Pancreas (tissue), 10 donors: ENCODE measurements around the gene FAM124A. TPM values are rescaled to one million over a fixed set of nuclear protein-coding genes. Genes with fewer than 3 reads are reported as not detected.

Experiments used
- ATAC-seq, 4 donors: fragments of 200-7000 bp; cut with Tn5 transposase; one replicate each; pipeline versions ENCODE4 v1.8.0 to v1.9.1; 2020; ENCODE audit warnings: mild to moderate bottlenecking in 4 of 4, moderate library complexity in 4 of 4
- DNase-seq, 6 donors: peaks; one replicate each; pipeline ENCODE4 v3.0.0-alpha.2; 2020
- FAIRE-seq: peaks from 2 replicates; lab custom pipeline; 2012; peaks lifted over from hg19 to GRCh38; lab: Jason Lieb, UNC
- H3K27ac ChIP-seq, 4 donors: fragments of 200-600 bp; sonication (generic); 1 replicate in 3 of 4; 2 replicates in 1 of 4; pipeline versions ENCODE4 v1.5.0 to v1.8.0; 2020
- H3K27me3 ChIP-seq, 4 donors: fragments of 200-600 bp; one replicate each; pipeline ENCODE4 v1.8.0; 2021
- H3K36me3 ChIP-seq, 3 donors: fragments of 200-600 bp; sonication (generic) in 1 of 3; one replicate each; pipeline versions ENCODE4 v1.5.0 to v1.8.0; 2020 to 2021
- H3K4me1 ChIP-seq, 3 donors: fragments of 200-600 bp; one replicate each; pipeline ENCODE4 v1.8.0; 2021
- H3K4me3 ChIP-seq, 4 donors: fragments of 200-600 bp; sonication (generic) in 2 of 4; one replicate each; pipeline versions ENCODE4 v1.5.0 to v1.8.0; 2020 to 2021
- H3K9me3 ChIP-seq, 4 donors: fragments of 200-600 bp; one replicate each; pipeline ENCODE4 v1.8.0; 2021
- CTCF ChIP-seq, 4 donors: fragments of 200-600 bp; sonication (generic) in 3 of 4; IDR thresholded peaks; one replicate each; pipeline versions ENCODE4 v1.5.0 to v1.8.0; 2021; ENCODE audit warnings: antibody characterized with exemption in 4 of 4
- WGBS, 2 donors: extraction: QIAGEN DNeasy Blood & Tissue Kit; methylation state at CpG; one replicate each; pipeline ENCODE4 v1.1.7; 2013; 5-methylcytosine and 5-hydroxymethylcytosine counted together
- intact Hi-C, 3 donors: fragments of 100-400 bp; cut with DNase I; formaldehyde crosslinking; loops; one replicate each; pipeline versions ENCODE4 v1.11.1 to v1.14.2; 2022
- polyA plus RNA-seq, 2 donors: library from polyadenylated mRNA; stranded (reverse); fragments of 200-250 nt; gene quantifications; one replicate each; pipeline ENCODE4 v1.2.3, GENCODE V29; 2013
- total RNA-seq, 6 donors: library from RNA; stranded (reverse); fragmentation: NEBNext Ultra II Directional in 4 of 6; extraction: Animal tissue kit (Norgen Biotek cat#: 25700) in 4 of 6; gene quantifications; one replicate each; pipeline versions ENCODE4 v1.2.1 to v1.2.4, GENCODE V29; 2021 to 2023
- donor health status: healthy with polysubstance abuse.
- donor health status: DM: no; HTN: no; CAD: no; lungs with moderate emphysema.
- donor health status: DM: no; HTN: no; CAD: no.
- donor health status: control.
- donor health status: control.
- donor health status: Bipolar disorder and iron deficiency.
- donor health status: DM: yes; HTN: yes; CAD: no.
- donor health status: DM: no; HTN: no; CAD: no.
- donor health status: DM: no; HTN: no; CAD: no.
- donor health status: DM: yes; HTN: yes; CAD: no.

Gene FAM124A
- total and polyA plus RNA-seq, 8 donors = 0.47 to 1.6 (median 0.77) TPM

- no peaks in the 10 kb centered on the region for H3K36me3 ChIP-seq
- WGBS, 2 donors = 91 to 98% methylated on average over 1 of the region's 1 CpG
- no peak for TF ChIP-seq CTCF (IDR thresholded peaks at IDR 0.05)
- intact Hi-C loops = no loop called here
- ATAC-seq (no peak), DNase-seq (no peak), FAIRE-seq (no peak)
- no peaks in the 10 kb centered on the region for H3K27me3 ChIP-seq
- H3K27ac ChIP-seq = no peak overlapping the region
- H3K4me3 ChIP-seq = no peak overlapping the region
- no peaks in the 10 kb centered on the region for H3K9me3 ChIP-seq
- no peaks in the 10 kb centered on the region for H3K4me1 ChIP-seq
These were observed 14.2 kb downstream of the FAM124A start for GRCh38 chr13:51236491-51236792.

- no peak for TF ChIP-seq CTCF (IDR thresholded peaks at IDR 0.05)
- intact Hi-C loops = no loop called here
- Histone ChIP-seq H3K9me3 (no peaks in the 10 kb centered on the region), H3K4me1 (no peaks in the 10 kb centered on the region), H3K27me3 (no peaks in the 10 kb centered on the region), H3K36me3 (no peaks in the 10 kb centered on the region), H3K27ac (no peak overlapping the region), H3K4me3 (no peak overlapping the region)
- DNase-seq = no peak
- FAIRE-seq = no peak
- ATAC-seq = no peak
- WGBS, 2 donors = 83 to 90% methylated on average over 4 of the region's 4 CpGs
These were observed 15.2 kb downstream of the FAM124A start for GRCh38 chr13:51237386-51237785.

GRCh38 chr13:51237887-51238286 lies 15.7 kb downstream of the FAM124A start:
- Histone ChIP-seq H3K27me3 (no peaks in the 10 kb centered on the region), H3K36me3 (no peaks in the 10 kb centered on the region), H3K9me3 (no peaks in the 10 kb centered on the region), H3K4me3 (no peak overlapping the region), H3K4me1 (no peaks in the 10 kb centered on the region), H3K27ac (no peak overlapping the region)
- 91 to 97% methylated on average over 2 of the region's 2 CpGs for whole genome bisulfite sequencing, 2 donors
- DNase-seq = no peak
- TF ChIP-seq CTCF (IDR thresholded peaks at IDR 0.05) = no peak
- no peak for FAIRE-seq
- no peak for ATAC-seq
- intact Hi-C loops = no loop called here

- intact Hi-C loops = no loop called here
- DNase-seq = no peak
- Histone ChIP-seq H3K27ac (no peak overlapping the region), H3K36me3 (no peaks in the 10 kb centered on the region), H3K4me1 (no peaks in the 10 kb centered on the region), H3K9me3 (no peaks in the 10 kb centered on the region), H3K4me3 (no peak overlapping the region), H3K27me3 (no peaks in the 10 kb centered on the region)
- no peak for TF ChIP-seq CTCF (IDR thresholded peaks at IDR 0.05)
- WGBS, 2 donors = 64 to 75% methylated on average over 5 of the region's 5 CpGs
- no peak for ATAC-seq
- no peak for FAIRE-seq
These were observed 18.0 kb downstream of the FAM124A start for GRCh38 chr13:51240178-51240577.

- FAIRE-seq = no peak
- TF ChIP-seq CTCF (IDR thresholded peaks at IDR 0.05) = no peak
- no peak overlapping the region for H3K27ac ChIP-seq
- DNase-seq = no peak
- no peaks in the 10 kb centered on the region for H3K36me3 ChIP-seq
- peak in 2 of 4 donors; percentile 17 to 48 for ATAC-seq
- H3K4me1 ChIP-seq = no peaks in the 10 kb centered on the region
- H3K9me3 ChIP-seq = no peaks in the 10 kb centered on the region
- H3K27me3 ChIP-seq = no peaks in the 10 kb centered on the region
- no peak overlapping the region for H3K4me3 ChIP-seq
- WGBS, 2 donors = 78 to 81% methylated on average over 3 of the region's 3 CpGs
- intact Hi-C loops = no loop called here
These were observed 18.8 kb downstream of the FAM124A start for GRCh38 chr13:51240958-51241357.
